Measurements from ENCODE around the gene HIBCH.
"Not testable (repeated sequence)": the region's sequence is repeated elsewhere in the genome, so short reads cannot be mapped to it uniquely, and the experiment has no call there.

Gene HIBCH

DNA sequence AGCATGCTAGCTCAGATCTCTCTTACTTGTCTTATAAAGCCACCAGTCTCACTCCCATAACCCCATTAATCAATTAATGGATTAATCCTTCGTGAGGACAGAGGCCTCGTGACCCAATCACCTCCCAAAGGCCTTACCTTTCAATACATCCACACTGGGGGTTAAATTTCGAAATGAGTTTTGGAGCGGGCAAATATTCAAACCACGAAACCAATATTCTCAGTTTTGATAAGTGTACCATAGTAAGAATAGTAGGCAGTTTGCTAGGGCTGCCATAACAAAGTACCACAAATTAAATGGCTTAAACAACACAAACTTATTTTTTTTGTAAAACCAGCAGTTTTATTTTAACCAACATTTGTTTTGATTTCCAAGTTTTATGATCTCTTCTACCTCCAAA is 15.2 kb downstream of the HIBCH start:
- DNase-seq (ENCODE audit: low read depth) = no peak

DNA sequence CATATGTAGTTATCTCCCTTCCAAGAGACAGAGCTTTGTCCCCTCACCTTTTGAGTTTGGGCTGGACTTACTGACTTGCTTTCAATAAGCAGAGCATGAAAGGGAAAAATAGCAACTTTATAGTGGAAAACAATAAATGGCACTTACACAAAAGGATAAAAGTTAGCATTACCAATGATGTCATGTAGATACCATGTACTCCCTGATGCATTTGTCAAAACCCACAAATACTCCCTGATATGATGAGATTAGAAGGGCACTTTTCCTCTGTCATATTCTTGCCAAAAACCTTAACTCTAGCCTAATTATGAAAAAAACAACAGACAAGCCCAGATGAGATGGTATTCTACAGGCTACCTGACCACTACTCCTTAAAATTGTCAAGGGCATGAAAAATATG is 16.0 kb downstream of the HIBCH start:
- no peak for DNase-seq (ENCODE audit: low read depth)

DNA sequence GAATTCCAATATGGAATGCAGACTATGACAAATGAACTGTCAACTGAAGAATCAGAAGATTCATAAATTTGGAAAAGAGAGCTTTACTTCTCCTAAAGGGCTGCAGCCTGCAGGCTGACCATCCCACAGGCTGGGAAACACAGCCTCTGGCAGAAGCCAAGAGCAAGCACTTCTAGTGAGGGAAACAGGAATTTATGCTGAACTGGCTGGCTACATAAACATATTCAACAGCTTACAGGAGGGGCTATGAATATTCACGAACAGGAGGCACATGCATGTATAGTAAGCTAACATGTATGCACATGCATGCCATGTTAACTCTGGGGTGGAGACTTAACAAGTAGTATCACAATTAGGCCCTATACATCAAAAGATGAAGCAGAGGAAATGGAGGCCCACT is 17.6 kb downstream of the HIBCH start:
- no peak for DNase-seq (ENCODE audit: low read depth)

DNA sequence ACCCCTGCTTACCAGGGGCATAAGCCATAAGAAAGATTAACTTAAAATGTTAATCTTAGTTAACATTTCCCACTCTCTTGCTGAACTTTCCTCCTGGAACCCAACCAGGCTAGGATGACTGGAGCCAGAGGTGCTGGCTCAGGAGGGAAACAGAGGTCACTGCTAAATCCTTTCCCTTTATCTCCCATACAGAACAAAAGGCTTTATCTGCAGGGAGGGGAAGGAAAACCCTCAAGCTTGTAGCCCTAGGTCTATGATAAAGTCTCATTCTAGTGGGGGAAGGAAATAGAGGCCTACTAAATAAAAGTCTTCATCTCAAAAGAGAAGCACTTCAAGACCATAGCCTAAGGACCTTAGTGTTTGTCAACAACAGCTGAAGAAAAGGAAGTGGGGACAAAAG is 18.6 kb downstream of the HIBCH start:
- DNase-seq (ENCODE audit: low read depth) = no peak

DNA sequence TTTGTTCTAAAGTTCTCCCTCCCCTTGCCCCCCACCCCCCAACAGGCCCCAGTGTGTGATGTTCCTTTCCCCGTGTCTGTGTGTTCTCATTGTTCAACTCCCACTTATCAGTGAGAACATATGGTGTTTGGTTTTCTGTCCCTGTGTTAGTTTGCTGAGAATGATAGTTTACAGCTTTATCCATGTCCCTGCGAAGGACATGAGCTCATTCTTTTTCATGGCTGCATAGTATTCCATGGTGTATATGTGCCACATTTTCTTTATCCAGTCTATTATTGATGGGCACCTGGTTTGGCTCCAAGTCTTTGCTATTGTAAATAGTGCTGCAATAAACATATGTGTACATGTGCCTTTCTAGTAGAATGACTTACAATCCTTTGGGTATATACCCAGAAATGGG is 21.7 kb downstream of the HIBCH start:
- DNase-seq (ENCODE audit: low read depth) = not testable (repeated sequence)

DNA sequence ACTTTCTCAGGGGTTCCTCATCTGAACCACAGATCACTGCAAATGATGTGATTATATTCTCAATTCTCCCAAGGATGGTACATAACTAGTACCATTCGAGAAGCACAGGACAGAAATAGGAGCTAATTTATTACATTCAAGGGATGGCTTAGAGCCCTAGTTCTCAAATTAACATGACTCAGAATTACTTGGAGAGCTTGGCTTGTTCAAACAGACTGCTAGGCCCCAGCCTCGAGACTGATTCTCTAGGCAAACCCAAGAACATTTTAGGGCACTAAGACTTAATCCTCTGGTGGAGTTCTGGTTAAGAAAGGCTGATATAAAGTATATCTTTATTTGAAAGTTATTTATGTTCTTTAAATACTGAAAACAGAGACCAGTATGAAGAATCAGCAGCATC is 35.8 kb downstream of the HIBCH start:
- no peak for DNase-seq (ENCODE audit: low read depth)

DNA sequence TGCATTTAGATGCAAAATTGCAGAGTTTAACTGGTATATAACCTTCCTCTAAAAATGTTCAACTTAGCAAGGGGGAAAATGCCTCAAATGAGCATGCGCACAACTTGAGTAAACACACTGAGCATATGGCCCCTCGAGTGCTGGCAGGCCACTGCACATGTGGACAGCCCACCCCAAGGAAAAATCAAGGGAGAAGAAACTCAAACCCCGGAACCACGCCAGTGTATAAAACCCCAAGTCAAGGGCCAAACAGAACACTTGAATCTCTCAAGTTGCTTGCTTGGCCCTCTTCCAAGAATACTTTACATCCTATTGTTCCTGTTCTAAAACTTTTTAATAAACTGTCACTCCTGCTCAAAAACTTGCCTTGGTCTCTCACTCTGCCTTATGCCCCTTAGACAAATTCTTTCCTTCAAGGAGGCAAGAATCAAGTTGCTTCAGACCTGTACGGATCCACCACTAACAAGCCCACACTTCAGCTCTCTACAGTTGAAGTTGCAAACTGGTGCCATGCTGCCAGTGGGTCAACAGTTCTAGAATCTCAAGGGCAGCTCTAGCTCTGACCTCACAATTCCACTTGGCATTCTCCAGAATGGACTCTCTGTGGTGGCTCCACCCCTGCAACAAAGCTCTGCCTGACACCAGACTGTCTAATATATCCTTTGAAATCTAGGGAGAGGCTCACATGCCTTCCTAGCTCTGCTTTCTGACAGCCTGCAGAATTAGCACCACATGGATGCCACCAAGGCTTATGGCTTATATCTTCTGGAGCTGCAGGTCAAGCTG is 38.9 kb downstream of the HIBCH start:
- DNase-seq (ENCODE audit: low read depth) = no peak

DNA sequence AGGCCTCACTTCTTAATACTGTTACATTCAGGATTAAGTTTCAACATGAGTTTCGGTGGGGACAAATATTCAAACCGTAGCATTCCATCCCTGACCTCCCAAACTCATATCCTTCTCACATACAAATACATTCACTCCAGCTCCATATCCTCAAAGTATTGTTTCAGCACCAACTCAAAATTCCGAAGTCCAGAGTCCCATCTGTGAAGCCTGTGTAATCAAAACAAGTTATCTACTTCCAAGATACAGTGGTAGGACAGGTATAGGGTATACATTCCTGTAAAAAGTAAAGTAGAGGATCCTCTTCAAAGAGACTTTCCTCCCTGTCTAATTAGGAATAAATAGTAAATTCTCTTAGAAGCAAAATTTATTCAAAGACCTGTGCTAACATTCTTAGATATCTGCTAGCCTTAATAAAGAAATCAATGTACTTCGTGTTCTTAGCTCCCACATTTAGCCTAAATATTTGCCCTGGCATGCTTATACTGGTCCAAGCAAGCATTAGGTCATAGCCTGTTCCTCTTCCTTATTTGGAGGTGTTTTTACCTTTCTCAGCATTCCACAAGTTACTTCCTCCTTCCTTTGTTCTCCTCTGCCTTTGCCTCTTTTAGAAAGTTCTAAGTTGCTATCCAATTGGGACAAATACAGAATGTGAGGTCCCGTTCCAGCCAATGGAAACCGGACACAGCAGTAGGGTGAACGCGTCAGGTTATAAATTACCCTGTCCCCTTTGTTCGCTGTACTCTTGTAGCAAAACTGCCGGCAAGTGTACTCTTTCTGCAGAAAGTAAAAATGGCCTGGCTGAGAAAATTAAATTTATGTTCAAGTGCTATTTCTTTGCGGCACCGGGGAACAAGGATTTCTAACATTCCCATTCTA is 40.1 kb downstream of the HIBCH start:
- DNase-seq (ENCODE audit: low read depth) = not testable (repeated sequence)

DNA sequence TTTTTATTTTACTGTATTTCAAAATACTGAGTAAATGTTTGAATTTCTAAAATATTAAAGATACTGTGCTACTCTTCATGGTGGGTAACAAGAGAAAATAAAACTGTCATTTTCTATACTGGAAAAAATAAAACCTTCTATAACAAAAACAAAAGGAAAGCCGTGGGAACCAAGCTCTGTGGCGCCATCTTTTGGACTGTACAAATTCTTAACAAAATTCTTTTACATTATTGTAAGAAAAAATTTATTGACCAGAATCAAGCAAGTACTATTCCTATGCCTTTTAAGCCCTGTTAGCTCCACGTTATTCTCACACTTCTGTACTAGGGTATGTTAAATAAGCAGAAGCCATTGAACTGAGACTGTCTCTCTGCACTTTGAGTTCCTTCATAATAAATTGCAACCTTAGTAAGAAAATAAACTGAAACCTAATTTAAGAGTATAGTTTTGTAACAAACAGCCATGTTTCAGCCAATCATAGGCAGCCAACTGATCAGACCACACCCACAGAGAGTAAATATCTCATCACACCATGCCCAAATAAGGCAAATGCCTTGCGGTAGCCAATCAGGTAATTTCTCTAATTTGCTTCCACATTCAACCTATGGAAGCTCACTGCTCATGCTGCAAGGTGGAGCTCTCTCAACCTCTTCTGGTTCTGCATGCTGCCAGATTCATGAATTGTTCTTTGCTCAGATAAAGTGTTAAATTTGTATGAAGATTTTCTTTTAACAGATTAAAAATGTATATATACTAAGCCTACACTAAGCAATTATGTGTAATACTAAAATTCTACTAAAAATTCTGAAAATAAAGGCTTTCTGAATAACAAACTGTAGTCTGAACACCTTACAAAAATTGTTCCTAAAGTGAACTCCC is 42.2 kb downstream of the HIBCH start:
- no peak for DNase-seq (ENCODE audit: low read depth)

DNA sequence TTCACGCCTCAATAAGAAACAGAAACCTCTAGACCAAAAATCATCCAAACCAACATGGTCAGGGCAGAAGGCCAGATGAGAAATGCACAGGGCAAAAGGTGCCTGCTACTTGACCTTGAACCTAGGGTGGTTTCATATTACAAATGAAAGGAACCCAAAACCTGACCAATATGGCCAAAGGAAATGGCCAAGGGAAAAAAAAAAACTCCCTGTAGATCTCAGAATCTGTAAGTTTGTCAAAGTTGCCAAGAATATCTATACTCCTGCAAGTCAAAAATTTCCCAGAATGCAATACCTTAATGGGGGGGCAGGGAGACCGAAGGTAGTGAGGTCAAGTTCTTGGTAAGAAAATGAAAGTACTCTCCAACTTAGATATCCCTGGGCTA is 47.2 kb downstream of the HIBCH start:
- no peak for DNase-seq (ENCODE audit: low read depth)

DNA sequence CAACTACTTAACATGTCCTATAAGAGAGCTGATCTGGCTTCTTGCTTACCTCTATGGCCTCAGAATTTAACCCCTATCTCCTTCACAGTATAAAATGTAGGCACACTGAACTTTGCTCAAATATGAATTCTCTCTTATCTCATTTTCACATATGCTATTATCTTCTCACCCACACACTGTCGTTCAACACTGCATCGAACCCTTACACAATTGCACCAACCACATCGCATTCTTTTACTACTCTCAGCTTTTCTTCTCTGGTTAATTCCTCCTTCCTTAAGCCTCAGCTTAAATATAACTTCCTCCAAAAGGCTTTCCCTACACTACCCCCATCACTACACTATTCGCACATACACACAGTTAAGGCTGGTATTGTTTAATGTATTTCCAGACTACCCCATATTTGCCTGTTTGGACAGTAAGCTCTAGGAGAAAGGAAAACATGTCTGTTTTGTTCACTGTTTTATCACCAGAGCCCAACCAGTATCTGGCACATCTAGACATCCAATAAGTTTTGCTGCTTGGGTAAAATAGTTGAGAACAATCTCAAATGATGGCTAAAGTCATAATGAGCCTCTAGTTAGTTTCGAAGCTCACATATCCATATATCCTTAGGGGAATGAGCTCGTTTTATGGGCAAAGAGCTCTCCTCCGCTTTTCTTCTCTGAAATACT is 47.7 kb downstream of the HIBCH start:
- DNase-seq (ENCODE audit: low read depth) = no peak

DNA sequence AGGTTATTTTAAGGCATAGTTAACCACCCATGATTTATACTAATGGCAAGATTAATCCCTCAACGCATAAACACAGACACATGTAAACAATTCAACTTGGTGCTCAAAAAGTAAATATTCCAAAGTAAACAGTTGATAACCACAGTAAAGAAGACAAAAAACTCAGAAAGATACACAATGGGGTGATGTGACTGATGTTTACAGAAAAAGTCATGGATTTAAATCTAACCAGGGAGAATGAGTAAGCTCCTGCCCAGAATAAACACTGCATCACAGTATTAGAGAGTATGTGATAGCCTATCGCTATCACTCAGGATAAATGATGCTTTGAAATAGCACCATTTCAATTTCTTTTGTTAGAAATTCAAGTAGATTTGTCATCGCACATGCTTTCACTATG is 49.3 kb downstream of the HIBCH start:
- DNase-seq (ENCODE audit: low read depth) = no peak

DNA sequence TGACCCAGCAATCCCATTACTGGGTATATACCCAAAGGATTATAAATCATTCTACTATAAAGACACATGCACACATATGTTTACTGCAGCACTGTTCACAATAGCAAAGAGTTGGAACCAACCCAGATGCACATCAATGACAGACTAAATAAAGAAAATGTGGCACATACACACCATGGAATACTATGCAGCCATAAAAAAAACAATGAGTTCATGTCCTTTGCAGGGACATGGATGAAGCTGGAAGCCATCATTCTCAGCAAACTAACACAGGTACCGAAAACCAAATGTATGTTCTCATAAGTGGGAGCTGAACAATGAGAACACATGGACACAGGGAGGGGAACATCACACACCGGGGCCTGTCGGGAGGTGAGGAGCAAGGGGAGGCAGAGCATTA is 49.9 kb downstream of the HIBCH start:
- DNase-seq (ENCODE audit: low read depth) = not testable (repeated sequence)

DNA sequence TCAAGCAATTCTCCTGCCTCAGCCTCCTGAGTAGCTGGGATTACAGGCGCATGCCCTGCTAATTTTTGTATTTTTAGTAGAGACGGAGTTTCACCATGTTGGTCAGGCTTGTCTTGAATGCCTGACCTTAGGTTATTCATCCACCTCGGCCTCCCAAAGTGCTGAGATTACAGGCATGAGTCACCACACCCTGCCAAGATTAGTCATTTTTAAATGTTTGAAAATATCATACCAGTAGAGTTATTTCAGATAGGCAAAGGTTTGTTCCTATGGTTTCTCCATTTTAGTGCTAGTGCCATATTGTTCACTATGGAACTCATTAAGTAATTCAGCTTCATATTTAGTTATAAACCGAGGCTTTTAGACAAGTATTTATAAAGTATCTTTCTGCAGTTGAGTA is 52.3 kb downstream of the HIBCH start:
- DNase-seq (ENCODE audit: low read depth) = no peak

DNA sequence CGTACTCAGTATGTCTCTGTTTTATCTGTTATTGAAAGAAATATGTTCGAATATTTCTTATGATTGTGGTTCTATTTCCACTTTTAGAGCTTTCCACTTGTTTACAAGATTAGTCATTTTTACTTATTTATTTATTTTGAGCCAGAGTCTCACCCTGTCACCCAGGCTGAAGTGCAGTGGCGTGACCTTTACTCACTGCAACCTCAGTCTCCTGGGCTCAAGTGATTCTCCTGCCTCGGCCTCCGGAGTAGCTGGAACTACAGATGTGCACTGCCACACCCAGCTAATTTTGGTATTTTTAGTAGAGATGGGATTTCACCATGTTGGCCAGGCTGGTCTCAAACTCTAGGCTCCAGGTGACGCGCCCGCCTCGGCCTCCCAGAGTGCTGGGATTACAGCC is 53.3 kb downstream of the HIBCH start:
- no peak for DNase-seq (ENCODE audit: low read depth)

DNA sequence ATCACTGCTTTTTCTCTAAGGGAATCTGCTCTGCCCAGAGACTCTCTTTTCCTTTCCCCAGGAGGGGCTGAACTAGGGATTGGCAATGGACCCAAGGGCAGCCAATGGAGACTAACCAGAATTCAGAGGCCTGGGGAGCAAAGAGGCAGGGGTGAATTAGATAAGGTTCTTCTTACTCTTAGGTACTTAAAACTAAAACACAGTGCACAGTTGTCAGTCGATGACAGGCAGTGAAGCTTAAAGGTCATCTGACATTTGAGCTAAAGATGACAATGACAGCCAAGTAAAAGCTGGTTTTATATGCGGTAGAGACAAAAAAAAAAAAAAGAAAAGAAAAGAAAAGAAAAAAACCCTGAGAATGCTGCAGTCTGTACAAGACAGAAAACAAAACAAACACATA is 57.8 kb downstream of the HIBCH start:
- DNase-seq (ENCODE audit: low read depth) = no peak

DNA sequence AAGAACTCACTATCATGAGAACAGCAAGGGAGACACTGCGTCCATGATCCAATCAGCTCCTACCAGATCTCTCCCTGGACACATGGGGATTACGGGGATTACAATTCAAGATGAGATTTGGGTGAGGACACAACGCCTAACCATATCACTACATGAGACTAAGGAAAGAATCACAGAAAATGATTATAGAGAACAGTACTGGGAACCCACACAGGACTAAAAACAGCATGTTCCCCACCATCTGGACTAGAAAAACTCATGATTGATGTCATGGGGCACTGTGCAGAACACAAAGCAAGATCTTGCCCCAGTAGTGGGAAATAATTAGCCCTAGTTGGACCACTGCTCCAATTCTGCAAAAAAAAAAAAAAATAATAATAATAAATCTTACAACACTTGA is 63.5 kb downstream of the HIBCH start:
- DNase-seq (ENCODE audit: low read depth) = no peak

DNA sequence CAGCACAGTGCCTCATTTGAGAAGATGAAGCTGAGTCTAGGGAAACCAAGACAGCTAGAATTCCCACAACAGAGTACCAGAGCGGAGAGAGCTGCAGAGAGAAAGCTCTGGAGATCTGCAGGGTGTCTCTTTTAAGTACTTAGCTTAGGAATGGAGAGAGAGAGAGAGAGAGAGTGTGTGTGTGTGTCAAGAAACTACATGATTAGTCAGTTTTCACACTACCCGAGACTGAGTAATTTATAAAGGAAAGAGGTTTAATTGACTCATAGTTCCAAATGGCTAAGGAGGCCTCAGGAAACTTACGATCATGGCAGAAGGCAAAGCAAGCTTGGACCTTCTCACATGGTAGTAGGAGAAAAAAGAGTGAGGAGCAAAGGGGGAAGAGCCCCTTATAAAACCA is 64.0 kb downstream of the HIBCH start:
- no peak for DNase-seq (ENCODE audit: low read depth)

DNA sequence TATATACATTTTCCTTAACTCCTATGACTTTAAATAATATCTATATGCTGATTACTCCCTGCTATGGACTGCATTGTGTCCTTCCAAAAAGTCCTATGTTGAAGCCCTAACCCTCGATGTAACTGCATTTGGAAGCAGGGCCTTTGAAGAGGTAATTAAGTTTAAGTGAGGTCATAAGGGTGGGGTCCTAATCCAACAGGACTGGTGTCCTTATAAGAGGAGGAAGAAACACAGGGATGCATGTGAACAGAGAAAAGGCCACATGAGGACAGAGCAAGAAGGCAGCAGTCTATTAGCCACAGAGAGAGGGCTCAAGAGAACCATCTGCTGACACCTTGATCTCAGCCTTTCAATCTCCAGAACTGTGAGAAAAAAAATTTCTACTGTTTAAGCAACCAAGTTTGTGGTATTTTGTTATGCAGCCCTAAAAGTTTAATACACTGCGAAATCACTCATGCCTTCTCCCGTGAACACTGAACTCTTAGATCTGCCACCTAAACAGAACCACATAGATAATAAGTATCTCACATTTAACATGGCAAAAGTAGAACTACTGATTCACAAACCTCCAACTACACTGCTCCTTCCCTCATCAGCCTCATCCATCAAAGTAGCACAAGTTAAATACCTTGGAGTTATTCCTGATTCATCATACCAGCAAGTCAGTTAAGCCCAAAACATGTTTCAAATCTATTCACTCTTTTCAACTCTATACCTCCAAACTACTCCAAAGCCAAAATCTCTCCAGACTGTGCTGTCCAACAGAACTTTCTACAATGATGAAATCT is 65.4 kb downstream of the HIBCH start:
- DNase-seq (ENCODE audit: low read depth) = no peak

DNA sequence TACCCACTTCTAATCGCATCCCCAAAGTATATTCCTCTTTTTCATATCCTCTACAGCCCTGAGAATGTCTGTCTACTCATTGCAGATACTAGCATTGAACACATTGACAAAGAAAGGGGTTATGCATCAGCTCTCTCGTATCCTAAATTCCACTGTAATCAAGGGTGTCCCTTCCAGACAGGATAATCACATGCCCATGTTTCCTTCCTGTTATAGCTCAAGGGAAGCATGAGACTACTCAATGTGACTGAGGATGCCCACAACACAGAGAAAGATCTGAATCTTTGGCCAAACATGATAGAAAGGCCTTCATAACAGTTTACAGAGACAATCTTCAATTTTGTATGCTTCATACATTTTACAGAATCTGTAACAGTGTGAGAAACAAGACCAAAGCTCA is 69.2 kb downstream of the HIBCH start:
- DNase-seq (ENCODE audit: low read depth) = no peak

DNA sequence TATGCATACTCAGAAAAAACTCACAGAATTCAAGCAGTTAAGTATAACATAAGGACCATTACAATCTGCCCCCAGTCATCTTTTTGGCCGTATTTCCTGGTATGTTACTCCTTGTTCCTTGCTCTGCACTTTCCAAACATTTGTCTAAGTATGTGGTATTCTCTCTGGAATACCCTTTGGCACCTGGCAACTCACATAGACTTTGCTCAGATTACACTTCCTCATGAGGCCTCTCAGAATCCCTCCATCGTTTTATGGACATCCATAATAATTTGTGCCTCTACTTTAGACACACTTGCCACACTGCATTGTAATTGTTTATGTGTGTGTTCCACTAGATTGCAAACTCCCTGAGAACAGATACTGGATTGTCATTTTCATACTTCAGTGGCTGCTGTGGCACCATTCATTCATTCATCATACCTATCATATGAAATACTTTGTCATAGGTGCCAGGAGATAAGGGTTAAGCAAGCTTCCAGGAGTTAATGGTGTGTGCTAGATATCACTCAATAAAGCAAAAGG is 84.0 kb downstream of the HIBCH start:
- DNase-seq (ENCODE audit: low read depth) = no peak
